Keratinocyte (primary cell): ENCODE measurements around the gene CDAN1. TPM values are rescaled to one million over a fixed set of nuclear protein-coding genes. Genes with fewer than 3 reads are reported as not detected.

Experiments
- DNase-seq: peaks from one replicate; pipeline ENCODE4 v3.0.0-alpha.2; 2011; ENCODE audit warnings: low read depth, missing footprints, low spot score
- FAIRE-seq: peaks from 2 replicates; lab custom pipeline; 2011; peaks lifted over from hg19 to GRCh38; lab: Jason Lieb, UNC
- H2AFZ ChIP-seq: 2 replicates; pipeline ENCODE4 v1.6.0; 2012; ENCODE audit warnings: low read length, control low read depth, inconsistent platforms; ENCODE audit not compliant: control insufficient read depth
- H3K27ac ChIP-seq: 2 replicates; pipeline ENCODE4 v1.5.1; 2011; ENCODE audit warnings: low read length; ENCODE audit not compliant: control insufficient read depth, insufficient read depth
- H3K27me3 ChIP-seq: 3 replicates; pipeline ENCODE4 v1.6.0; 2011; ENCODE audit warnings: low read length; ENCODE audit not compliant: control insufficient read depth, insufficient read depth; ENCODE audit errors: extremely low read depth
- H3K36me3 ChIP-seq, 2 experiments: 2 replicates in 1 of 2; 3 replicates in 1 of 2; pipeline ENCODE4 v1.5.1; 2011; ENCODE audit warnings: low read length in 2 of 2, mild to moderate bottlenecking in 1 of 2; ENCODE audit not compliant: control insufficient read depth in 2 of 2, insufficient read depth in 2 of 2; ENCODE audit errors: extremely low read depth in 1 of 2
- H3K4me1 ChIP-seq: 3 replicates; pipeline ENCODE4 v1.5.1; 2011; ENCODE audit warnings: low read length; ENCODE audit not compliant: control insufficient read depth, insufficient read depth; ENCODE audit errors: extremely low read depth
- H3K4me2 ChIP-seq: 3 replicates; pipeline ENCODE4 v1.6.0; 2011; ENCODE audit warnings: low read depth, low read length; ENCODE audit not compliant: control insufficient read depth, insufficient read depth; ENCODE audit errors: extremely low read depth
- H3K4me3 ChIP-seq, 3 experiments: fragments of 200-600 bp in 1 of 3; sonication (generic) in 1 of 3; 2 replicates in 2 of 3; 3 replicates in 1 of 3; pipeline ENCODE4 v1.5.1; 2011 to 2016; ENCODE audit warnings: low read length in 3 of 3, mild to moderate bottlenecking in 3 of 3, control low read depth in 2 of 3, inconsistent platforms in 1 of 3, low read depth in 1 of 3, mixed read lengths in 1 of 3, mixed run types in 1 of 3, moderate library complexity in 1 of 3; ENCODE audit not compliant: control insufficient read depth in 2 of 3, insufficient read depth in 2 of 3; ENCODE audit errors: extremely low read depth in 1 of 3
- H3K79me2 ChIP-seq: 2 replicates; pipeline ENCODE4 v1.6.0; 2012; ENCODE audit warnings: low read length; ENCODE audit not compliant: control insufficient read depth, insufficient read depth
- H3K9ac ChIP-seq: 3 replicates; pipeline ENCODE4 v1.6.0; 2011; ENCODE audit warnings: low read length; ENCODE audit not compliant: control insufficient read depth, insufficient read depth; ENCODE audit errors: extremely low read depth
- H3K9me1 ChIP-seq: 3 replicates; pipeline ENCODE4 v1.6.0; 2011; ENCODE audit warnings: low read length; ENCODE audit not compliant: control insufficient read depth, insufficient read depth; ENCODE audit errors: extremely low read depth
- H3K9me3 ChIP-seq: 2 replicates; pipeline ENCODE4 v1.5.1; 2012; ENCODE audit warnings: low read depth, low read length; ENCODE audit not compliant: control insufficient read depth
- H4K20me1 ChIP-seq: 3 replicates; pipeline ENCODE4 v1.6.0; 2011; ENCODE audit warnings: low read length; ENCODE audit not compliant: control insufficient read depth, insufficient read depth; ENCODE audit errors: extremely low read depth
- EZH2 ChIP-seq: IDR thresholded peaks from one replicate; pipeline ENCODE4 v1.6.1; 2012; ENCODE audit warnings: inconsistent platforms, mild to moderate bottlenecking, low read length, moderate library complexity
- dilution Hi-C: fragments of 300-500 bp; cut with MboI; formaldehyde crosslinking; loops from one replicate; pipeline ENCODE4 v1.7.0; 2020; ENCODE audit warnings: low sequenced_read_pairs; ENCODE audit not compliant: extremely low pct_ligation_motif_present
- polyA plus RNA-seq, 5 experiments: library from polyadenylated mRNA; depleted of rRNA in 3 of 5; stranded (reverse) in 3 of 5; stranded (forward) in 1 of 5; unstranded in 1 of 5; fragments of >200 nt; gene quantifications; 1 replicate in 1 of 5; 2 replicates in 3 of 5; 3 replicates in 1 of 5; pipeline versions ENCODE4 v1.2.1 to v1.2.3, GENCODE V29; 2011 to 2012; ENCODE audit warnings: missing spikeins in 2 of 5, low read depth in 1 of 5, low replicate concordance in 1 of 5
- TF ChIP-seq, protein P1 (sequence below), 3 experiments: IDR thresholded peaks in 1 of 3; conservative IDR thresholded peaks in 1 of 3; optimal IDR thresholded peaks in 1 of 3; 2 replicates in 2 of 3; 3 replicates in 1 of 3; pipeline versions ENCODE3 to v1.5.1; 2011; ENCODE audit warnings: low read length in 3 of 3, mild to moderate bottlenecking in 3 of 3, moderate library complexity in 2 of 3, control low read depth in 1 of 3, inconsistent platforms in 1 of 3; ENCODE audit not compliant: insufficient read depth in 2 of 3; ENCODE audit errors: extremely low read depth in 1 of 3

CDAN1 gene
- polyA plus RNA-seq, 1 donor (not counting 4 experiments of a cell fraction or from before 2014, with no cell fraction given) = 3.8 TPM

DNA sequence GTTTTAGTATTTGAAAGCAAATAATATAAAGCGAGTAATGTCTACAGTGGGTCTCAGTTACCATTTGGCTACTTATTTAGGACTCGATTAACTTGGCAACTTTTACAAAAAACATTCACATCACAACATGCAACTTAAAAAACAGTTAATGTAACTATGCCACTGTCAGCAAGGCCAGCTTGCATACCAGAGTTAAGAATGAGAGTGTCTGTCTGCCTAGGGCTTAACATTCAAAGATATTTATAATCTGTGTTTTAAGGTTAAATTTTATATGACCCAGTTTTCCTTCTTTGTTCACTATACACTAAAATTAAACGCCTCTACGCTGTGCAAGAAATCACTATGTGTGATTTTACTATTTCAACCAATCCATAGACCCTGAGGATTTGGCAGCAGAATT, 5.2 kb upstream of the CDAN1 start:
- Histone ChIP-seq H3K4me1 (peaks cover 5% of the 10 kb centered on the region), H3K9me1 (no peaks in the 10 kb centered on the region), H3K27ac (no peak overlapping the region), H3K27me3 (no peaks in the 10 kb centered on the region), H2AFZ (no peak overlapping the region), H3K4me3 (no peak overlapping the region), H3K9me3 (no peaks in the 10 kb centered on the region), H3K4me2 (no peak overlapping the region), H3K9ac (no peak overlapping the region), H4K20me1 (no peaks in the 10 kb centered on the region), H3K36me3 (peaks cover 3 to 6% of the 10 kb centered on the region in 2 experiments), H3K79me2 (no peaks in the 10 kb centered on the region)
- DNase-seq (no peak), FAIRE-seq (no peak)
- dilution Hi-C loops = no loop called here
- TF ChIP-seq, protein P1, sequence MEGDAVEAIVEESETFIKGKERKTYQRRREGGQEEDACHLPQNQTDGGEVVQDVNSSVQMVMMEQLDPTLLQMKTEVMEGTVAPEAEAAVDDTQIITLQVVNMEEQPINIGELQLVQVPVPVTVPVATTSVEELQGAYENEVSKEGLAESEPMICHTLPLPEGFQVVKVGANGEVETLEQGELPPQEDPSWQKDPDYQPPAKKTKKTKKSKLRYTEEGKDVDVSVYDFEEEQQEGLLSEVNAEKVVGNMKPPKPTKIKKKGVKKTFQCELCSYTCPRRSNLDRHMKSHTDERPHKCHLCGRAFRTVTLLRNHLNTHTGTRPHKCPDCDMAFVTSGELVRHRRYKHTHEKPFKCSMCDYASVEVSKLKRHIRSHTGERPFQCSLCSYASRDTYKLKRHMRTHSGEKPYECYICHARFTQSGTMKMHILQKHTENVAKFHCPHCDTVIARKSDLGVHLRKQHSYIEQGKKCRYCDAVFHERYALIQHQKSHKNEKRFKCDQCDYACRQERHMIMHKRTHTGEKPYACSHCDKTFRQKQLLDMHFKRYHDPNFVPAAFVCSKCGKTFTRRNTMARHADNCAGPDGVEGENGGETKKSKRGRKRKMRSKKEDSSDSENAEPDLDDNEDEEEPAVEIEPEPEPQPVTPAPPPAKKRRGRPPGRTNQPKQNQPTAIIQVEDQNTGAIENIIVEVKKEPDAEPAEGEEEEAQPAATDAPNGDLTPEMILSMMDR (optimal IDR thresholded peaks at IDR 0.05 in 1 of 3, IDR thresholded peaks at IDR 0.05 in 1 of 3, conservative IDR thresholded peaks at IDR 0.05 in 1 of 3; ENCODE audit: extremely low read depth in 1 of 3, insufficient read depth in 2 of 3, low read length in 3 of 3) = no peak
- TF ChIP-seq EZH2 = no peak

DNA sequence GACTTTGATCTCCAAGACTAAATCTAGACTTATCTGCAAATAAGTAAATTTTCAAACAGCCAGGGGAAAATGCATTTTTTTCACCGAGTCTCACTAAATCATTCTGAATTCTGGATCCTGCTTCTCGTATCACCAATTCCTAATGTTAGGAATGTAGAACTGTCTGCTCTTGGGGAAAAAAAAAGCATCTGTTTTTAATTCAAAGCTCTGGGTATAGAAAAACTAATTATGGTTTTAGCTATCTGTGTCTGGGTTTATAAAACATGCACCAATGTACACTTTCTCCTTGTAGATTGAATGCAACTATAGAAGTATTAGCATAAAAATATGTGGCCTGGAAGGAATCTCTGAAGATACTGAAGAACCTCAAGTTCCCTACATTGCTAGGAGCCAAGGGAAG, 4.8 kb upstream of the CDAN1 start:
- Histone ChIP-seq H3K27ac (no peak overlapping the region), H3K36me3 (peaks cover 3 to 6% of the 10 kb centered on the region in 2 experiments), H3K9ac (no peak overlapping the region), H3K9me3 (no peaks in the 10 kb centered on the region), H3K4me2 (no peak overlapping the region), H4K20me1 (no peaks in the 10 kb centered on the region), H3K79me2 (no peaks in the 10 kb centered on the region), H3K4me1 (peaks cover 5% of the 10 kb centered on the region), H3K4me3 (no peak overlapping the region), H2AFZ (no peak overlapping the region), H3K9me1 (no peaks in the 10 kb centered on the region), H3K27me3 (no peaks in the 10 kb centered on the region)
- dilution Hi-C loops = no loop called here
- TF ChIP-seq EZH2 = no peak
- TF ChIP-seq, protein P1 (optimal IDR thresholded peaks at IDR 0.05 in 1 of 3, IDR thresholded peaks at IDR 0.05 in 1 of 3, conservative IDR thresholded peaks at IDR 0.05 in 1 of 3; ENCODE audit: extremely low read depth in 1 of 3, insufficient read depth in 2 of 3, low read length in 3 of 3) = no peak
- DNase-seq = no peak
- FAIRE-seq = no peak
